ELR (cell line): ENCODE results near the gene MCRIP2.

Experiments
- DNase-seq: peaks from one replicate; pipeline ENCODE4 v3.0.0-alpha.2; 2015; ENCODE audit warnings: low read depth

Gene MCRIP2

GRCh38 chr16:669666-670065, 28.0 kb downstream of the MCRIP2 start:
- no peak for DNase-seq

GRCh38 chr16:670485-671352, 29.1 kb downstream of the MCRIP2 start:
- DNase-seq: no peak

- no peak for DNase-seq
Measured at GRCh38 chr16:671353-672131, 29.9 kb downstream of the MCRIP2 start.

- no peak for DNase-seq
Measured at GRCh38 chr16:672371-672770, 30.7 kb downstream of the MCRIP2 start.

GRCh38 chr16:672851-673250, 31.2 kb downstream of the MCRIP2 start:
- no peak for DNase-seq

GRCh38 chr16:673399-673991, 31.9 kb downstream of the MCRIP2 start:
- no peak for DNase-seq

- DNase-seq: no peak
Measured at GRCh38 chr16:674214-674881, 32.7 kb downstream of the MCRIP2 start.

- peak; percentile 46 for DNase-seq
Measured at GRCh38 chr16:674968-675883, 33.6 kb downstream of the MCRIP2 start, which contains the start of gene RHBDL1. RHBDL1 (plus strand) TSS chr16:675671; CDS start chr16:675791, 120 bp downstream.

GRCh38 chr16:675884-676564, 34.4 kb downstream of the MCRIP2 start:
- no peak for DNase-seq

- DNase-seq: no peak
Measured at GRCh38 chr16:676565-676902, 34.9 kb downstream of the MCRIP2 start.

GRCh38 chr16:676913-677312, 35.3 kb downstream of the MCRIP2 start:
- no peak for DNase-seq

- DNase-seq: no peak
Measured at GRCh38 chr16:677316-678190, 35.9 kb downstream of the MCRIP2 start.

- no peak for DNase-seq
Measured at GRCh38 chr16:678209-678857, 36.7 kb downstream of the MCRIP2 start.

GRCh38 chr16:678858-679813, 37.5 kb downstream of the MCRIP2 start:
- peak; percentile 52 for DNase-seq

- peak; percentile 83 for DNase-seq
Measured at GRCh38 chr16:679814-680624, 38.4 kb downstream of the MCRIP2 start, which contains the start of gene STUB1. STUB1 (plus strand) TSS chr16:680410; CDS start chr16:680526, 116 bp downstream.

GRCh38 chr16:680625-680945, 39.0 kb downstream of the MCRIP2 start:
- DNase-seq: no peak
